Adrenal gland (tissue), 12 donors: Measurements from ENCODE around the gene ZMAT5. TPM values are rescaled to one million over a fixed set of nuclear protein-coding genes. Genes with fewer than 3 reads are reported as not detected.

Experiments
- DNase-seq, 7 donors: peaks; one replicate each; pipeline ENCODE4 v3.0.0-alpha.2; 2019 to 2020
- H3K27ac ChIP-seq, 5 donors: fragments of 200-600 bp; sonication (generic) in 4 of 5; 1 replicate in 3 of 5; 2 replicates in 2 of 5; pipeline versions ENCODE4 v1.5.1 to v1.8.0; 2016 to 2020; ENCODE audit warnings: mild to moderate bottlenecking in 1 of 5
- H3K27me3 ChIP-seq: fragments of 200-600 bp; 2 replicates; pipeline ENCODE4 v1.8.0; 2021
- H3K36me3 ChIP-seq, 2 donors: fragments of 200-600 bp; replicated peaks in 1 of 2; 1 replicate in 1 of 2; 2 replicates in 1 of 2; pipeline versions ENCODE4 v1.5.1 to v1.8.0; 2018 to 2022
- H3K4me1 ChIP-seq, 2 donors: fragments of 200-600 bp; replicated peaks in 1 of 2; 1 replicate in 1 of 2; 2 replicates in 1 of 2; pipeline versions ENCODE4 v1.5.1 to v1.8.0; 2018 to 2021
- H3K4me3 ChIP-seq, 4 donors: fragments of 200-600 bp; sonication (generic) in 3 of 4; one replicate each; pipeline ENCODE4 v1.5.1; 2016 to 2018
- H3K9me3 ChIP-seq, 3 donors: fragments of 200-600 bp; sonication (generic) in 1 of 3; replicated peaks in 1 of 3; 1 replicate in 2 of 3; 2 replicates in 1 of 3; pipeline versions ENCODE4 v1.5.1 to v1.8.0; 2016 to 2021
- CTCF ChIP-seq, 6 experiments: fragments of 450-650 bp in 4 of 6; fragments of 200-600 bp in 2 of 6; sonication (generic) in 1 of 6; IDR thresholded peaks; 1 replicate in 5 of 6; 2 replicates in 1 of 6; pipeline versions ENCODE4 v1.5.1 to v1.8.0; 2016 to 2021; ENCODE audit warnings: antibody characterized with exemption in 6 of 6, mild to moderate bottlenecking in 2 of 6, moderate library complexity in 1 of 6
- POLR2A ChIP-seq, 2 donors: fragments of 450-650 bp; IDR thresholded peaks; one replicate each; pipeline ENCODE4 v1.6.1; 2017; ENCODE audit warnings: antibody characterized with exemption in 2 of 2, mild to moderate bottlenecking in 2 of 2, moderate library complexity in 1 of 2
- WGBS, 4 donors: extraction: QIAGEN DNeasy Blood & Tissue Kit in 2 of 4; methylation state at CpG; one replicate each; pipeline versions ENCODE4 v1.1.5 to v1.1.7; 2013 to 2017; 5-methylcytosine and 5-hydroxymethylcytosine counted together
- intact Hi-C, 2 donors: fragments of 100-400 bp; cut with DNase I; formaldehyde crosslinking; loops; one replicate each; pipeline versions ENCODE4 v1.14.1 to v1.15.0; 2022 to 2023
- polyA plus RNA-seq, 3 donors: library from polyadenylated mRNA; stranded (reverse); fragments of 200-250 nt in 2 of 3; fragments of 350-450 nt in 1 of 3; fragmentation: Illumina TruSeq in 1 of 3; extraction: RNeasy Lipid Tissue Mini Kit (QIAGEN cat#74804) in 1 of 3; gene quantifications; one replicate each; pipeline ENCODE4 v1.2.3, GENCODE V29; 2013 to 2014
- small RNA-seq, 2 donors: library from RNA; depleted of rRNA; stranded (forward); fragments of <200 nt; gene quantifications; one replicate each; pipeline ENCODE3, GENCODE V24; 2016
- total RNA-seq, 9 donors: library from RNA; depleted of rRNA in 4 of 9; stranded (reverse); fragments of >200 nt in 4 of 9; fragments of 120-200 nt in 1 of 9; fragmentation: NEBNext Ultra II Directional in 1 of 9; extraction: Animal tissue kit (Norgen Biotek cat#: 25700) in 1 of 9; gene quantifications; one replicate each; pipeline versions ENCODE4 v1.1.0 to v1.2.4, GENCODE V29; 2013 to 2023
- donor health status: healthy with polysubstance abuse.
- donor health status: Bipolar disorder and iron deficiency.
- donor health status: DM: yes; HTN: yes; CAD: no.
- donor health status: DM: no; HTN: no; CAD: no.
- donor health status: DM: no; HTN: no; CAD: no.
- donor health status: DM: yes; HTN: yes; CAD: no.

The ZMAT5 gene
- total and polyA plus RNA-seq, 12 donors: 13.1 to 97.8 (median 34.8) TPM

GRCh38 chr22:29684244-29684643, 82.6 kb downstream of the ZMAT5 start:
- 97 to 100% (median 99%) methylated on average over 4 of the region's 4 CpGs for WGBS, 4 donors

GRCh38 chr22:29683536-29683935, 83.3 kb downstream of the ZMAT5 start:
- WGBS, 4 donors: 90 to 96% (median 93%) methylated on average over 4 of the region's 4 CpGs
- intact Hi-C loops: no loop called here
- no peaks in the 10 kb centered on the region for H3K9me3 ChIP-seq
- no peak for DNase-seq
- TF ChIP-seq CTCF (IDR thresholded peaks at IDR 0.05) (no peak), POLR2A (IDR thresholded peaks at IDR 0.05) (no peak)
- no peaks in the 10 kb centered on the region for H3K27me3 ChIP-seq
- peaks cover 0 to 46% of the 10 kb centered on the region in 2 donors for H3K36me3 ChIP-seq
- H3K27ac ChIP-seq: no peak overlapping the region
- H3K4me1 ChIP-seq: peaks cover 0 to 11% of the 10 kb centered on the region in 2 donors
- no peak overlapping the region for H3K4me3 ChIP-seq

More at GRCh38 chr22:29684244-29684643, 82.6 kb downstream of the ZMAT5 start:
- peaks cover 0 to 11% of the 10 kb centered on the region in 2 donors for H3K4me1 ChIP-seq
- peaks cover 0 to 39% of the 10 kb centered on the region in 2 donors for H3K36me3 ChIP-seq
- intact Hi-C loops: no loop called here
- no peak for TF ChIP-seq CTCF (IDR thresholded peaks at IDR 0.05)
- TF ChIP-seq POLR2A (IDR thresholded peaks at IDR 0.05): no peak
- H3K9me3 ChIP-seq: no peaks in the 10 kb centered on the region
- no peak overlapping the region for H3K4me3 ChIP-seq
- DNase-seq: no peak
- H3K27ac ChIP-seq: no peak overlapping the region
- H3K27me3 ChIP-seq: no peaks in the 10 kb centered on the region

Small RNAs within 50 kb of the gene (small RNA-seq; reads per million reads assigned to genes)
- gene AC004882.2: 0 reads per million in 2 donors
- 0 reads per million in 2 donors for gene RF00019

Other genes with a start within 250 kb of the ZMAT5 start
- gene THOC5, start 213.2 kb downstream of the ZMAT5 start, total RNA-seq: 10 to 100 TPM; 13.2 to 38.4 (median 28.0) TPM
- gene THOC5, start 213.2 kb downstream of the ZMAT5 start, polyA plus RNA-seq: 10 to 100 TPM; 23.7 to 42.4 (median 24.2) TPM
- 100 to 1,000 TPM in 1 of 9 donors, 10 to 100 TPM in 8; 40.9 to 129 (median 64.0) TPM for gene NIPSNAP1, start 185.9 kb downstream of the ZMAT5 start, total RNA-seq
- 10 to 100 TPM; 33.1 to 85.7 (median 35.3) TPM for gene NIPSNAP1, start 185.9 kb downstream of the ZMAT5 start, polyA plus RNA-seq
- gene NF2, start 163.4 kb downstream of the ZMAT5 start, total RNA-seq: 10 to 100 TPM; 28.8 to 67.4 (median 53.7) TPM
- gene NF2, start 163.4 kb downstream of the ZMAT5 start, polyA plus RNA-seq: 10 to 100 TPM; 12.2 to 22.2 (median 18.6) TPM
- gene CABP7, start 47.0 kb downstream of the ZMAT5 start, total RNA-seq: 10 to 100 TPM in 4 of 9 donors, 1 to 10 TPM in 3, under 1 TPM in 2; 0.77 to 15.1 (median 6.7) TPM
- 1 to 10 TPM; 2.7 to 7.4 (median 5.0) TPM for gene CABP7, start 47.0 kb downstream of the ZMAT5 start, polyA plus RNA-seq
- gene UQCR10, start 362 bp upstream of the ZMAT5 start, total RNA-seq: 100 to 1,000 TPM in 8 of 9 donors, 10 to 100 TPM in 1; 51.3 to 341 (median 170) TPM
- 100 to 1,000 TPM; 217 to 489 (median 301) TPM for gene UQCR10, start 362 bp upstream of the ZMAT5 start, polyA plus RNA-seq
- gene ASCC2, start 71.3 kb upstream of the ZMAT5 start, total RNA-seq: 100 to 1,000 TPM in 1 of 9 donors, 10 to 100 TPM in 8; 44.8 to 101 (median 73.1) TPM
- 100 to 1,000 TPM in 2 of 3 donors, 10 to 100 TPM in 1; 83.3 to 153 (median 144) TPM for gene ASCC2, start 71.3 kb upstream of the ZMAT5 start, polyA plus RNA-seq
- gene MTMR3, start 116.2 kb upstream of the ZMAT5 start, total RNA-seq: 10 to 100 TPM; 36.9 to 80.7 (median 50.8) TPM
- 10 to 100 TPM; 23.5 to 33.9 (median 23.6) TPM for gene MTMR3, start 116.2 kb upstream of the ZMAT5 start, polyA plus RNA-seq